RWPE2 (cell line): ENCODE results near the gene MYO3B.

ENCODE experiments used
- ATAC-seq: fragments of 200-7000 bp; cut with Tn5 transposase; 3 replicates; pipeline ENCODE4 v1.9.1; 2021; ENCODE audit warnings: low read depth
- DNase-seq: peaks from one replicate; pipeline ENCODE4 v3.0.0-alpha.2; 2020; ENCODE audit warnings: low spot score
- H3K27ac ChIP-seq: fragments of 450-650 bp; 2 replicates; pipeline ENCODE4 v1.5.1; 2017; ENCODE audit warnings: mild to moderate bottlenecking; ENCODE audit not compliant: poor library complexity, severe bottlenecking
- H3K27me3 ChIP-seq: fragments of 250-450 bp; sonication (Bioruptor Pico); 2 replicates; pipeline ENCODE4 v1.5.1; 2021; ENCODE audit warnings: mild to moderate bottlenecking, moderate library complexity; ENCODE audit not compliant: insufficient read depth, poor library complexity, severe bottlenecking
- H3K36me3 ChIP-seq: fragments of 250-450 bp; sonication (Bioruptor Pico); 2 replicates; pipeline ENCODE4 v1.5.1; 2020; ENCODE audit warnings: low read depth, mild to moderate bottlenecking, moderate library complexity
- H3K4me1 ChIP-seq: fragments of 250-450 bp; sonication (Bioruptor Pico); 2 replicates; pipeline ENCODE4 v1.5.1; 2021; ENCODE audit warnings: mild to moderate bottlenecking, moderate library complexity; ENCODE audit not compliant: insufficient read depth, poor library complexity, severe bottlenecking
- H3K4me3 ChIP-seq: fragments of 250-450 bp; sonication (Bioruptor Pico); 2 replicates; pipeline ENCODE4 v1.5.1; 2021; ENCODE audit warnings: mild to moderate bottlenecking, moderate library complexity; ENCODE audit not compliant: severe bottlenecking
- H3K9me3 ChIP-seq: fragments of 250-450 bp; sonication (Bioruptor Pico); 2 replicates; pipeline ENCODE4 v1.5.1; 2021; ENCODE audit warnings: mild to moderate bottlenecking, moderate library complexity; ENCODE audit not compliant: severe bottlenecking
- TF ChIP-seq, protein P1 (sequence below): fragments of 450-650 bp; IDR thresholded peaks from one replicate; pipeline ENCODE4 v1.5.1; 2017; ENCODE audit warnings: mild to moderate bottlenecking, moderate library complexity; ENCODE audit not compliant: poor library complexity, severe bottlenecking

Gene MYO3B

DNA sequence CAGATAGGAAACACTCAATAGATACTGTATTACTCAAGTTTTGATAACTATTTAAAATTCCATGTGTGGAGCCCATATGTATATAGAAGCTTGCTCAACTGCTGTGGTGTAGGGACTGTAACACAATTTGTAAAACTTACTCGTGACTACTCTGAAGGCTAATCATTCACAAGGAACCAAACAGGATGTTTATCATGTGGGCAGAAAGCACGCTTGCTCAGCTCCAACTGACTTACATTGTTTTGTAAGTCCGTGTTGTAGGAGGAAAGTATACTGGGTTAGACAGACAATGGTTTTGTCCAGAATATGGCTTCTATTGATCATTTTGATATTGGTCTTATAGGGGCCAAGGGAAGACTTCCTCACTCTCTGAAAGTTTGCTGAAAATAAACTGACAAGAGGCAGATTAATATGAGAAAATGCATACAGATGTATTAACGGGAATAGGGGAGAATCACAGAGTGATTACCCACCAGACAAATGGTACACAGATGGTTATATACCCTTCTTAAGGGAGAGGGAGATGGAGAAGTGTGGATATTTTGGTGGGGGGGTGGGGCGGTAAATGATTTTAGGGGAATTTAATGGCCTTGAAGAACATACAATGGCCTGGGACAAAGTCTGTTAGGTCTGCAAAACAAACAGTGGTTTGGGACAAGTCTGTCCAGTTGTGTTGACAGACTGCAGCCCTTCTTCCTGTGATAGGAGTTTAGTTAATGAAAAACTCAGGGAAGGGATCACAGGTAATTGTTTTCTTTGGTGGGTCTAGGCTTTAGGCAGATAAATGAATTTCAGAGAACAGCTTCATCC lies 277.9 kb downstream of the MYO3B start:
- no peaks in the 10 kb centered on the region for H3K27me3 ChIP-seq
- H3K9me3 ChIP-seq, result no peaks in the 10 kb centered on the region
- TF ChIP-seq, protein P1, sequence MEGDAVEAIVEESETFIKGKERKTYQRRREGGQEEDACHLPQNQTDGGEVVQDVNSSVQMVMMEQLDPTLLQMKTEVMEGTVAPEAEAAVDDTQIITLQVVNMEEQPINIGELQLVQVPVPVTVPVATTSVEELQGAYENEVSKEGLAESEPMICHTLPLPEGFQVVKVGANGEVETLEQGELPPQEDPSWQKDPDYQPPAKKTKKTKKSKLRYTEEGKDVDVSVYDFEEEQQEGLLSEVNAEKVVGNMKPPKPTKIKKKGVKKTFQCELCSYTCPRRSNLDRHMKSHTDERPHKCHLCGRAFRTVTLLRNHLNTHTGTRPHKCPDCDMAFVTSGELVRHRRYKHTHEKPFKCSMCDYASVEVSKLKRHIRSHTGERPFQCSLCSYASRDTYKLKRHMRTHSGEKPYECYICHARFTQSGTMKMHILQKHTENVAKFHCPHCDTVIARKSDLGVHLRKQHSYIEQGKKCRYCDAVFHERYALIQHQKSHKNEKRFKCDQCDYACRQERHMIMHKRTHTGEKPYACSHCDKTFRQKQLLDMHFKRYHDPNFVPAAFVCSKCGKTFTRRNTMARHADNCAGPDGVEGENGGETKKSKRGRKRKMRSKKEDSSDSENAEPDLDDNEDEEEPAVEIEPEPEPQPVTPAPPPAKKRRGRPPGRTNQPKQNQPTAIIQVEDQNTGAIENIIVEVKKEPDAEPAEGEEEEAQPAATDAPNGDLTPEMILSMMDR, result no peak
- H3K27ac ChIP-seq, result no peak overlapping the region
- no peak overlapping the region for H3K4me3 ChIP-seq
- no peak for ATAC-seq
- no peak for DNase-seq
- H3K4me1 ChIP-seq, result no peaks in the 10 kb centered on the region
- no peaks in the 10 kb centered on the region for H3K36me3 ChIP-seq

DNA sequence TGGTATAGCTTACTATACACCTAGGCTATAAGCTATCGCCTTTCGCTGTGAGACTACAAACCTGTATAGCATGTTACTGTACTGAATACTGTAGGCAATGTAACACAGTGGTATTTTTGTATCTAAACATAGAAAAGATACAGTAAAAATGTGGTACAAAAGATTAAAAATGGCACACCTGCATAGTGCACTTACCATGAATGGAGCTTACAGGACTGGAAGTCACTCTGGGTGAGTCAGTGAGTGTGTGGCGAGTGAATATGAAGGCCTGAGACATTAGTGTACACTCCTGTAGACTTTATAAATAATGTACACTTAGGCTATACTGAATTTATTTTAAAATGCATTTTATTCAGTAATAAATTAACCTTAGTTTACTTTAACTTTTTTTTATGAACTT lies 279.0 kb downstream of the MYO3B start:
- no peaks in the 10 kb centered on the region for H3K27me3 ChIP-seq
- TF ChIP-seq, protein P1, result no peak
- no peak overlapping the region for H3K4me3 ChIP-seq
- ATAC-seq (no peak), DNase-seq (no peak)
- no peaks in the 10 kb centered on the region for H3K9me3 ChIP-seq
- no peaks in the 10 kb centered on the region for H3K36me3 ChIP-seq
- H3K4me1 ChIP-seq, result no peaks in the 10 kb centered on the region
- H3K27ac ChIP-seq, result no peak overlapping the region

DNA sequence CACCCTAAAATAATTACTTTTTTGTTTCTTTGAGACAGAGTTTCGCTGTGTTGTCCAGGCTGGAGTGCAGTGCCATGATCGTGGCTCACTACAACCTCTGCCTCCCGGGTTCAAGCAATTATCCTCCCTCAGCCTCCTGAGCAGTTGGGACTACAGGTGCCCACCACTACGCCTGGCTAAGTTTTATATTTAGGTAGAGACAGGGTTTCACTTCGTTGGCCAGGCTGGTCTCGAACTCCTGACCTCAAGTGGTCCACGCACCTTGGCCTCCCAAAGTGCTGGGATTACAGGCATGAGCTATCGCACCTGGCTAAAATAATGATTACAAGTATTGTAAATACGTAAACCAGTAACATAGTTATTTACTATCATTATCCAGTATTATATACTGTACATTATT lies 279.8 kb downstream of the MYO3B start:
- Histone ChIP-seq H3K9me3 (no peaks in the 10 kb centered on the region), H3K36me3 (no peaks in the 10 kb centered on the region), H3K27ac (no peak overlapping the region), H3K4me1 (no peaks in the 10 kb centered on the region), H3K27me3 (no peaks in the 10 kb centered on the region), H3K4me3 (no peak overlapping the region)
- ATAC-seq, result no peak
- DNase-seq, result no peak
- TF ChIP-seq, protein P1, result no peak

DNA sequence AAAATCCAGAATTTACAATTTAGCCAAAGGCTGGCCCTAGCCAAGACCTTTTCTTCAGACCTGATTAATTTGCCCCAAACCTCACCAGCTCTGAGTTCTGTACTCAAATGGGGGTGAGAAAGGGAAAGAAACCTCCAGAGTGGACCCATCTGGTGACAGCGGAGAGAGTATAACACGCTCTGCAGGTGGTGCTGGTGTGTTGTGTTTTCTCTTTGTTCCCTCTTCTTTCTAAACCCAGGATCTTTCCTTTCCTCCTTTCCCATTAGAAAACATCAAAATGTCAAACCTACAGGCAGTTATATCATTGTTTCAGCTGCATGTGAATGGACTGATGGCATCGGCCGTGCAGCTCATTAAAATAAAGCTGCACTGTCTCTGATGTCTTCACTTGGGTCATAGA lies 283.9 kb downstream of the MYO3B start:
- no peak overlapping the region for H3K27ac ChIP-seq
- H3K9me3 ChIP-seq, result no peaks in the 10 kb centered on the region
- no peaks in the 10 kb centered on the region for H3K27me3 ChIP-seq
- H3K4me1 ChIP-seq, result no peaks in the 10 kb centered on the region
- no peaks in the 10 kb centered on the region for H3K36me3 ChIP-seq
- H3K4me3 ChIP-seq, result no peak overlapping the region
- no peak for ATAC-seq
- TF ChIP-seq, protein P1, result no peak
- DNase-seq, result no peak
